H9 (cell line): ENCODE data around the gene FHOD1. TPM values are rescaled to one million over a fixed set of nuclear protein-coding genes. Genes with fewer than 3 reads are reported as not detected.

Experiments
- DNase-seq: peaks from one replicate; pipeline ENCODE4 v3.0.0-alpha.2; 2017
- H2AFZ ChIP-seq: one replicate; pipeline ENCODE4 v1.6.1; 2013; ENCODE audit warnings: mild to moderate bottlenecking, low read length, control low read depth, moderate library complexity
- H2AK5ac ChIP-seq: 2 replicates; pipeline ENCODE4 v1.6.1; 2013; ENCODE audit warnings: low read length, control low read depth, mixed read lengths; ENCODE audit not compliant: insufficient read length
- H2BK120ac ChIP-seq: one replicate; pipeline ENCODE4 v1.6.1; 2013; ENCODE audit warnings: low read depth, mild to moderate bottlenecking, low read length, control low read depth, inconsistent platforms; ENCODE audit not compliant: poor library complexity, severe bottlenecking
- H2BK12ac ChIP-seq: 2 replicates; pipeline ENCODE4 v1.6.1; 2013; ENCODE audit warnings: low read length, control low read depth, mixed read lengths, low read depth; ENCODE audit not compliant: insufficient read length
- H2BK15ac ChIP-seq: 2 replicates; pipeline ENCODE4 v1.6.1; 2013; ENCODE audit warnings: low read depth, low read length, control low read depth
- H2BK20ac ChIP-seq: one replicate; pipeline ENCODE4 v1.6.1; 2013; ENCODE audit warnings: low read depth, mild to moderate bottlenecking, low read length, control low read depth, inconsistent platforms; ENCODE audit not compliant: poor library complexity, severe bottlenecking
- H2BK5ac ChIP-seq: 2 replicates; pipeline ENCODE4 v1.6.1; 2013; ENCODE audit warnings: low read length, control low read depth, mixed read lengths; ENCODE audit not compliant: insufficient read length
- H3K14ac ChIP-seq: 2 replicates; pipeline ENCODE4 v1.6.1; 2013; ENCODE audit warnings: low read length, control low read depth; ENCODE audit not compliant: insufficient read depth
- H3K18ac ChIP-seq: 2 replicates; pipeline ENCODE4 v1.6.1; 2013; ENCODE audit warnings: low read depth, mild to moderate bottlenecking, mixed read lengths, low read length, control low read depth; ENCODE audit not compliant: insufficient read length
- H3K23ac ChIP-seq: 2 replicates; pipeline ENCODE4 v1.6.1; 2013; ENCODE audit warnings: low read length, control low read depth, mixed read lengths, low read depth; ENCODE audit not compliant: insufficient read length
- H3K23me2 ChIP-seq: 2 replicates; pipeline ENCODE4 v1.6.1; 2013; ENCODE audit warnings: low read depth, mild to moderate bottlenecking, mixed read lengths, low read length, control low read depth; ENCODE audit not compliant: insufficient read length, poor library complexity, severe bottlenecking
- H3K27ac ChIP-seq: 2 replicates; pipeline ENCODE4 v1.5.1; 2013; ENCODE audit warnings: low read length, control low read depth, mixed read lengths, low read depth; ENCODE audit not compliant: insufficient read length
- H3K27me3 ChIP-seq: 2 replicates; pipeline ENCODE4 v1.6.1; 2013; ENCODE audit warnings: low read length, control low read depth, inconsistent platforms; ENCODE audit not compliant: insufficient read depth
- H3K4ac ChIP-seq: 2 replicates; pipeline ENCODE4 v1.6.1; 2013; ENCODE audit warnings: low read depth, mild to moderate bottlenecking, control low read depth, inconsistent platforms, low read length, moderate library complexity
- H3K4me1 ChIP-seq: 2 replicates; pipeline ENCODE4 v1.6.1; 2013; ENCODE audit warnings: low read length, control low read depth, inconsistent platforms; ENCODE audit not compliant: insufficient read depth
- H3K4me2 ChIP-seq: 2 replicates; pipeline ENCODE4 v1.6.1; 2013; ENCODE audit warnings: low read length, control low read depth, mixed read lengths; ENCODE audit not compliant: insufficient read length, insufficient read depth
- H3K56ac ChIP-seq: 2 replicates; pipeline ENCODE4 v1.6.1; 2013; ENCODE audit warnings: low read depth, mild to moderate bottlenecking, mixed read lengths, low read length, control low read depth; ENCODE audit not compliant: insufficient read length
- H3K79me1 ChIP-seq: 2 replicates; pipeline ENCODE4 v1.6.1; 2013; ENCODE audit warnings: low read depth, mild to moderate bottlenecking, moderate library complexity, low read length, control low read depth, inconsistent platforms; ENCODE audit not compliant: insufficient read depth, poor library complexity, severe bottlenecking
- H3K79me2 ChIP-seq: 2 replicates; pipeline ENCODE4 v1.6.1; 2013; ENCODE audit warnings: low read length, control low read depth, inconsistent platforms; ENCODE audit not compliant: insufficient read depth
- H3K9ac ChIP-seq: 2 replicates; pipeline ENCODE4 v1.6.1; 2013; ENCODE audit warnings: low read length, control low read depth, mixed read lengths; ENCODE audit not compliant: insufficient read length; ENCODE audit errors: extremely low read depth
- H3K9me3 ChIP-seq: one replicate; pipeline ENCODE4 v1.6.1; 2013; ENCODE audit warnings: low read depth, low read length, inconsistent platforms; ENCODE audit not compliant: control insufficient read depth
- H3T11ph ChIP-seq: one replicate; pipeline ENCODE4 v1.6.1; 2013; ENCODE audit warnings: mild to moderate bottlenecking, low read length, control low read depth, inconsistent platforms
- H4K20me1 ChIP-seq: one replicate; pipeline ENCODE4 v1.6.1; 2013; ENCODE audit not compliant: control insufficient read depth, insufficient read length, insufficient read depth
- H4K5ac ChIP-seq: 2 replicates; pipeline ENCODE4 v1.6.1; 2013; ENCODE audit warnings: low read depth, mild to moderate bottlenecking, mixed read lengths, low read length, control low read depth; ENCODE audit not compliant: insufficient read length
- H4K8ac ChIP-seq: replicated peaks from 2 replicates; pipeline ENCODE4 v1.6.1; 2013; ENCODE audit warnings: low read length, control low read depth, mixed read lengths, low read depth; ENCODE audit not compliant: insufficient read length
- H4K91ac ChIP-seq: 2 replicates; pipeline ENCODE4 v1.6.1; 2013; ENCODE audit warnings: low read depth, mild to moderate bottlenecking, moderate library complexity, mixed read lengths, low read length, control low read depth; ENCODE audit not compliant: insufficient read length
- H3K27ac Mint-ChIP-seq, 3 experiments: 2 replicates in 2 of 3; 3 replicates in 1 of 3; pipeline ENCODE4 v1.8.0; 2020 to 2021; ENCODE audit warnings: mixed read lengths in 3 of 3, mild to moderate bottlenecking in 1 of 3, moderate library complexity in 1 of 3
- H3K27me3 Mint-ChIP-seq: 2 replicates; pipeline ENCODE4 v1.8.0; 2021; ENCODE audit warnings: low read depth, mild to moderate bottlenecking, moderate library complexity, mixed read lengths
- H3K36me3 Mint-ChIP-seq, 3 experiments: 2 replicates in 2 of 3; 3 replicates in 1 of 3; pipeline ENCODE4 v1.8.0; 2020 to 2021; ENCODE audit warnings: low read depth in 3 of 3, mixed read lengths in 3 of 3; ENCODE audit not compliant: insufficient read depth in 1 of 3
- H3K4me1 Mint-ChIP-seq, 2 experiments: 2 replicates each; pipeline ENCODE4 v1.8.0; 2020; ENCODE audit warnings: mixed read lengths in 2 of 2
- H3K4me3 Mint-ChIP-seq, 2 experiments: 2 replicates in 1 of 2; 3 replicates in 1 of 2; pipeline ENCODE4 v1.8.0; 2020 to 2021; ENCODE audit warnings: mild to moderate bottlenecking in 2 of 2, mixed read lengths in 2 of 2, moderate library complexity in 1 of 2
- H3K9me3 Mint-ChIP-seq, 2 experiments: 2 replicates in 1 of 2; 3 replicates in 1 of 2; pipeline ENCODE4 v1.8.0; 2020; ENCODE audit warnings: mild to moderate bottlenecking in 2 of 2, mixed read lengths in 2 of 2, moderate library complexity in 1 of 2
- WGBS: extraction: QIAGEN DNeasy Blood & Tissue Kit; methylation state at CpG from one replicate; pipeline ENCODE4 v1.1.7; 2013; ENCODE audit warnings: missing lambda C conversion rate, low lambda C conversion rate, mixed read lengths; ENCODE audit not compliant: insufficient read length; ENCODE audit errors: extremely low coverage; 5-methylcytosine and 5-hydroxymethylcytosine counted together
- total RNA-seq: library from RNA; stranded (reverse); gene quantifications from 2 replicates; pipeline ENCODE4 v1.2.1, GENCODE V29; 2021
- TF ChIP-seq, protein P1 (sequence below): fragments of 200-600 bp; sonication (generic); conservative IDR thresholded peaks from 3 replicates; pipeline ENCODE4 v1.8.0; 2021; ENCODE audit warnings: antibody characterized with exemption, mild to moderate bottlenecking

Gene FHOD1
- total RNA-seq, 1 experiment from 2014 or later, result 67.0 TPM

DNA sequence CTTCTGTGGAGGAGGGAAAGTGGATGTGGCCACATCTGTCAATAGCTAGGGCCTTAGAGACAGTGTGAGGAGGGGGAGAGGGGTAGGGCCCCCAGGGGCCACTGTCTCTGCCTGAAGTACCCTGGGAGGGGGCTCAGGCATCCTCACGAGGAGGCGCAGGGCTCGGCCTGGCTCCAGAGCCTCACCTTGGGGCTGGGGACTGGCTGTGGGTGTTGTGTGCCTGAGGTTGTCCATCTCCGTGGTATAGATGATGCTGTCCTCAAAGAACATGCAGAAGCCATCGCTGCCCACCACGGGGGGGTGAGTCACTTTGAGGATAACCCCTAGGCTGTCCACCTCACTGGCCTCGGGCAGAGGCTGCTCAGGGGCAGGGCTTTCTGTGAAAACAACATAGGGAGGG, 44.2 kb upstream of the FHOD1 start:
- Histone ChIP-seq H3K23ac (no peak overlapping the region), H3K27me3 (no peaks in the 10 kb centered on the region; the same call in 1 of the 2 replicates), H2BK5ac (no peak overlapping the region), H2BK15ac (no peak overlapping the region), H2AFZ (no peak overlapping the region), H3K27ac (no peak overlapping the region), H3K79me2 (no peaks in the 10 kb centered on the region), H2BK20ac (no peak overlapping the region), H2BK12ac (no peak overlapping the region), H3K4me1 (no peaks in the 10 kb centered on the region), H3K56ac (no peak overlapping the region), H3K14ac (no peak overlapping the region), H3K4me2 (no peak overlapping the region), H3K9ac (no peak overlapping the region), H4K5ac (no peak overlapping the region), H3K9me3 (no peaks in the 10 kb centered on the region), H3K4ac (no peak overlapping the region), H3T11ph (no peak overlapping the region), H4K91ac (no peak overlapping the region), H2BK120ac (no peak overlapping the region), H2AK5ac (no peak overlapping the region), H4K20me1 (no peaks in the 10 kb centered on the region), H3K79me1 (no peaks in the 10 kb centered on the region), H3K23me2 (no peaks in the 10 kb centered on the region), H3K18ac (no peak overlapping the region), H4K8ac (no peak overlapping the region)
- H3K9me3 Mint-ChIP-seq, result no peaks in the 10 kb centered on the region
- no peak overlapping the region for H3K4me3 Mint-ChIP-seq
- H3K4me1 Mint-ChIP-seq, result peaks cover 6 to 7% of the 10 kb centered on the region in 2 experiments
- TF ChIP-seq, protein P1, sequence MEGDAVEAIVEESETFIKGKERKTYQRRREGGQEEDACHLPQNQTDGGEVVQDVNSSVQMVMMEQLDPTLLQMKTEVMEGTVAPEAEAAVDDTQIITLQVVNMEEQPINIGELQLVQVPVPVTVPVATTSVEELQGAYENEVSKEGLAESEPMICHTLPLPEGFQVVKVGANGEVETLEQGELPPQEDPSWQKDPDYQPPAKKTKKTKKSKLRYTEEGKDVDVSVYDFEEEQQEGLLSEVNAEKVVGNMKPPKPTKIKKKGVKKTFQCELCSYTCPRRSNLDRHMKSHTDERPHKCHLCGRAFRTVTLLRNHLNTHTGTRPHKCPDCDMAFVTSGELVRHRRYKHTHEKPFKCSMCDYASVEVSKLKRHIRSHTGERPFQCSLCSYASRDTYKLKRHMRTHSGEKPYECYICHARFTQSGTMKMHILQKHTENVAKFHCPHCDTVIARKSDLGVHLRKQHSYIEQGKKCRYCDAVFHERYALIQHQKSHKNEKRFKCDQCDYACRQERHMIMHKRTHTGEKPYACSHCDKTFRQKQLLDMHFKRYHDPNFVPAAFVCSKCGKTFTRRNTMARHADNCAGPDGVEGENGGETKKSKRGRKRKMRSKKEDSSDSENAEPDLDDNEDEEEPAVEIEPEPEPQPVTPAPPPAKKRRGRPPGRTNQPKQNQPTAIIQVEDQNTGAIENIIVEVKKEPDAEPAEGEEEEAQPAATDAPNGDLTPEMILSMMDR, result no peak
- no CpG with 5 or more reads among the region's 7 CpGs for WGBS
- DNase-seq, result no peak
- no peak overlapping the region for H3K27ac Mint-ChIP-seq
- peaks cover 36% of the 10 kb centered on the region for H3K27me3 Mint-ChIP-seq
- H3K36me3 Mint-ChIP-seq, result no peaks in the 10 kb centered on the region
